Hepatocyte (in vitro differentiated cells): ENCODE data around the gene UGT1A10. TPM values are rescaled to one million over a fixed set of nuclear protein-coding genes. Genes with fewer than 3 reads are reported as not detected.

Source experiments
- DNase-seq: peaks from one replicate; pipeline ENCODE4 v3.0.0-alpha.2; 2016; ENCODE audit warnings: low spot score
- H2AFZ ChIP-seq: fragments of 200-600 bp; sonication (generic); 2 replicates; pipeline ENCODE4 v1.6.0; 2016; ENCODE audit warnings: antibody characterized with exemption, mild to moderate bottlenecking
- H3K27ac ChIP-seq: fragments of 200-600 bp; sonication (generic); 2 replicates; pipeline ENCODE4 v1.5.1; 2016; ENCODE audit warnings: mild to moderate bottlenecking
- H3K27me3 ChIP-seq: fragments of 200-600 bp; sonication (generic); 2 replicates; pipeline ENCODE4 v1.6.1; 2016
- H3K36me3 ChIP-seq: fragments of 200-600 bp; sonication (generic); replicated peaks from 2 replicates; pipeline ENCODE4 v1.5.1; 2016; ENCODE audit warnings: low read depth; ENCODE audit not compliant: insufficient read depth
- H3K4me1 ChIP-seq: fragments of 200-600 bp; sonication (generic); 2 replicates; pipeline ENCODE4 v1.5.1; 2016; ENCODE audit warnings: mild to moderate bottlenecking, moderate library complexity; ENCODE audit not compliant: insufficient read depth
- H3K4me2 ChIP-seq: fragments of 200-600 bp; sonication (generic); 2 replicates; pipeline ENCODE4 v1.6.0; 2016
- H3K4me3 ChIP-seq: fragments of 200-600 bp; sonication (generic); 2 replicates; pipeline ENCODE4 v1.5.1; 2016; ENCODE audit warnings: mild to moderate bottlenecking
- H3K79me2 ChIP-seq: fragments of 200-600 bp; sonication (generic); 2 replicates; pipeline ENCODE4 v1.6.0; 2017; ENCODE audit warnings: mild to moderate bottlenecking
- H3K9me2 ChIP-seq: fragments of 200-600 bp; sonication (generic); replicated peaks from 2 replicates; pipeline ENCODE4 v1.6.0; 2017; ENCODE audit warnings: mild to moderate bottlenecking; ENCODE audit not compliant: insufficient read depth
- H3K9me3 ChIP-seq: fragments of 200-600 bp; sonication (generic); 2 replicates; pipeline ENCODE4 v1.5.1; 2016; ENCODE audit warnings: low read depth, mild to moderate bottlenecking
- H4K20me1 ChIP-seq: fragments of 200-600 bp; sonication (generic); 2 replicates; pipeline ENCODE4 v1.6.0; 2016; ENCODE audit warnings: mild to moderate bottlenecking; ENCODE audit not compliant: insufficient read depth, poor library complexity, severe bottlenecking
- CTCF ChIP-seq: fragments of 200-600 bp; sonication (generic); IDR thresholded peaks from 2 replicates; pipeline ENCODE4 v1.5.1; 2016; ENCODE audit warnings: antibody characterized with exemption, mild to moderate bottlenecking; ENCODE audit not compliant: poor library complexity
- EZH2 ChIP-seq: fragments of 200-600 bp; sonication (generic); IDR thresholded peaks from 2 replicates; pipeline ENCODE4 v1.6.1; 2016; ENCODE audit warnings: antibody characterized with exemption, mild to moderate bottlenecking, borderline replicate concordance
- EZH2phosphoT487 ChIP-seq: fragments of 200-600 bp; sonication (generic); IDR thresholded peaks from one replicate; pipeline ENCODE4 v1.6.1; 2018; ENCODE audit warnings: antibody characterized with exemption, mild to moderate bottlenecking, low read depth, moderate library complexity; ENCODE audit not compliant: unreplicated experiment, severe bottlenecking
- WGBS: methylation state at CpG from one replicate; pipeline ENCODE4 v1.1.6; 2016; ENCODE audit warnings: low lambda C conversion rate; ENCODE audit errors: missing lambda C conversion rate; 5-methylcytosine and 5-hydroxymethylcytosine counted together
- polyA plus RNA-seq: library from polyadenylated mRNA; unstranded; fragments of >200 nt; fragmentation: Nextera tagmentation; extraction: Ambion mirVana; gene quantifications from 2 replicates; pipeline ENCODE4 v1.2.1, GENCODE V29; 2016
- total RNA-seq: library from RNA; depleted of rRNA; stranded (reverse); fragments of >200 nt; gene quantifications from 2 replicates; pipeline ENCODE4 v1.2.3, GENCODE V29; 2014

Gene UGT1A10
- total and polyA plus RNA-seq, 2 experiments from 2014 or later: not detected

GRCh38 chr2:233754872-233755611, 118.8 kb downstream of the UGT1A10 start:
- H2AFZ ChIP-seq: no peak overlapping the region
- no peaks in the 10 kb centered on the region for H3K9me2 ChIP-seq
- H4K20me1 ChIP-seq: no peaks in the 10 kb centered on the region
- no peaks in the 10 kb centered on the region for H3K27me3 ChIP-seq
- no peaks in the 10 kb centered on the region for H3K9me3 ChIP-seq
- TF ChIP-seq EZH2 (no peak), CTCF (no peak), EZH2phosphoT487 (no peak)
- H3K4me2 ChIP-seq: no peak overlapping the region
- peaks cover 11% of the 10 kb centered on the region for H3K4me1 ChIP-seq
- H3K27ac ChIP-seq: no peak overlapping the region
- no peak for DNase-seq
- 96% methylated on average over 38 of the region's 44 CpGs for WGBS
- no peaks in the 10 kb centered on the region for H3K79me2 ChIP-seq
- no peaks in the 10 kb centered on the region for H3K36me3 ChIP-seq
- no peak overlapping the region for H3K4me3 ChIP-seq

GRCh38 chr2:233756429-233757081, 120.3 kb downstream of the UGT1A10 start:
- TF ChIP-seq CTCF: no peak
- no peak for TF ChIP-seq EZH2phosphoT487
- TF ChIP-seq EZH2: no peak
- Histone ChIP-seq H3K4me2 (no peak overlapping the region), H3K4me3 (no peak overlapping the region), H3K36me3 (no peaks in the 10 kb centered on the region), H4K20me1 (no peaks in the 10 kb centered on the region), H3K4me1 (peaks cover 11% of the 10 kb centered on the region), H3K9me2 (no peaks in the 10 kb centered on the region), H3K27me3 (no peaks in the 10 kb centered on the region), H3K9me3 (no peaks in the 10 kb centered on the region), H2AFZ (no peak overlapping the region), H3K27ac (peak overlapping the region; percentile 50), H3K79me2 (no peaks in the 10 kb centered on the region)
- WGBS: 67% methylated on average over 7 of the region's 7 CpGs
- DNase-seq: peak; percentile 58

GRCh38 chr2:233758141-233758540, 121.9 kb downstream of the UGT1A10 start:
- no peaks in the 10 kb centered on the region for H3K79me2 ChIP-seq
- TF ChIP-seq CTCF: no peak
- TF ChIP-seq EZH2: no peak
- no peak for TF ChIP-seq EZH2phosphoT487
- no peaks in the 10 kb centered on the region for H3K9me2 ChIP-seq
- no peaks in the 10 kb centered on the region for H4K20me1 ChIP-seq
- no peak for DNase-seq
- H3K4me3 ChIP-seq: no peak overlapping the region
- no peaks in the 10 kb centered on the region for H3K9me3 ChIP-seq
- no peaks in the 10 kb centered on the region for H3K27me3 ChIP-seq
- peak overlapping the region; percentile 74 for H3K27ac ChIP-seq
- no peaks in the 10 kb centered on the region for H3K36me3 ChIP-seq
- peaks cover 11% of the 10 kb centered on the region for H3K4me1 ChIP-seq
- H2AFZ ChIP-seq: no peak overlapping the region
- no peak overlapping the region for H3K4me2 ChIP-seq
